ENCODE results near the gene GSS. TPM values are rescaled to one million over a fixed set of nuclear protein-coding genes. Genes with fewer than 3 reads are reported as not detected.

Gene GSS
- total and polyA plus RNA-seq, 2 donors (not counting 3 experiments of a cell fraction or from before 2014, with no cell fraction given), result 47.9 to 65.1 TPM

DNA sequence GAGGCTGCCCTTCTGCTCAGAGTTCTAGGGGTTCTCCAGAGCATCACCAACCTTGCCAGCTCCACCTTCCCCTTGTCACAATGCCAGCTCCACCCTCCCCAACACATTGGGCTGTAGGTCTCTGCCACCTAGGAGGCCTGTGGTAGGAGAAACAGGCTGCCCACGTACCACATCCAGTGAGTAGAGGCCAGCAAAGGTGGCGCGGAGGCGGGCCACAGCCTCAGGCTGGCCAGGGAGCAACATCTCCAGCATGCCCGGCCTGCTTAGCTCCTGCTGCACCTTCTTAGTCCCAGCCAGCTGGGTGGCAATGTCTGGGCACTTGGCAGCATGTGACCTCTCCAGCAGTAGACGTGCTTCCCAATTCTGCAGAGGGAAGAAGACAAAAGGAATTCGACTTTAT lies 23.8 kb downstream of the GSS start:
- H3K9me1 ChIP-seq (replicated peaks; ENCODE audit: control insufficient read depth, extremely low read depth, insufficient read depth, low read length), result no peaks in the 10 kb centered on the region
- peaks cover 5 to 15% of the 10 kb centered on the region in 2 experiments for H3K36me3 ChIP-seq (ENCODE audit: control insufficient read depth in 2 of 2, extremely low read depth in 1 of 2, insufficient read depth in 2 of 2, low read length in 2 of 2)
- H4K20me1 ChIP-seq (replicated peaks; ENCODE audit: control insufficient read depth, extremely low read depth, insufficient read depth, low read length), result no peaks in the 10 kb centered on the region
- POLR2A ChIA-PET, result interaction anchor here (0.6 kb wide), 1 partner anchor 20 kb away, joined by 3 read pairs; no protein-coding TSS in a partner anchor
- no peaks in the 10 kb centered on the region for H3K4me1 ChIP-seq (ENCODE audit: control insufficient read depth, extremely low read depth, insufficient read depth, low read length)
- BruUV-seq (replicated peaks), result no TSS peak
- DNase-seq (ENCODE audit: low read depth, low spot score) (no peak), FAIRE-seq (no peak)
- H3K27me3 ChIP-seq (ENCODE audit: control insufficient read depth in 2 of 2, insufficient read depth in 2 of 2, low read length in 2 of 2), result no peaks in the 10 kb centered on the region
- H2AFZ ChIP-seq (ENCODE audit: low read depth, low read length), result no peak overlapping the region
- H3K79me2 ChIP-seq (ENCODE audit: control insufficient read depth, insufficient read depth, low read length), result no peaks in the 10 kb centered on the region
- TF ChIP-seq EZH2 (IDR thresholded peaks at IDR 0.05; ENCODE audit: borderline replicate concordance, low read depth, low read length, severe bottlenecking), result no peak
- TF ChIP-seq, protein P1, sequence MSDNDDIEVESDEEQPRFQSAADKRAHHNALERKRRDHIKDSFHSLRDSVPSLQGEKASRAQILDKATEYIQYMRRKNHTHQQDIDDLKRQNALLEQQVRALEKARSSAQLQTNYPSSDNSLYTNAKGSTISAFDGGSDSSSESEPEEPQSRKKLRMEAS (IDR thresholded peaks at IDR 0.05; ENCODE audit: insufficient read depth, insufficient read length), result no peak
- CTCF ChIA-PET, result interaction anchor here (0.9 to 1.5 kb wide), 2 partner anchors 11 to 39 kb away, joined by 3 to 4 read pairs; no protein-coding TSS in a partner anchor
- H3K27ac ChIP-seq (ENCODE audit: insufficient read depth, low read depth, low read length), result no peak overlapping the region
- no peak overlapping the region for H3K4me3 ChIP-seq (replicated peaks in 1 of 3; ENCODE audit: insufficient read depth in 1 of 3, low read depth in 1 of 3, low read length in 3 of 3)
- dilution Hi-C loops (cut with MboI; ENCODE audit: extremely low pct_ligation_motif_present, low sequenced_read_pairs), result no loop called here
- no peak overlapping the region for H3K4me2 ChIP-seq (ENCODE audit: insufficient read depth, low read length)
- intact Hi-C loops (cut with micrococcal nuclease), result no loop called here
- H3K9ac ChIP-seq (replicated peaks; ENCODE audit: extremely low read depth, insufficient read depth, low read length), result no peak overlapping the region
- H3K9me3 ChIP-seq (replicated peaks; ENCODE audit: control insufficient read depth, insufficient read depth, low read length), result no peaks in the 10 kb centered on the region

DNA sequence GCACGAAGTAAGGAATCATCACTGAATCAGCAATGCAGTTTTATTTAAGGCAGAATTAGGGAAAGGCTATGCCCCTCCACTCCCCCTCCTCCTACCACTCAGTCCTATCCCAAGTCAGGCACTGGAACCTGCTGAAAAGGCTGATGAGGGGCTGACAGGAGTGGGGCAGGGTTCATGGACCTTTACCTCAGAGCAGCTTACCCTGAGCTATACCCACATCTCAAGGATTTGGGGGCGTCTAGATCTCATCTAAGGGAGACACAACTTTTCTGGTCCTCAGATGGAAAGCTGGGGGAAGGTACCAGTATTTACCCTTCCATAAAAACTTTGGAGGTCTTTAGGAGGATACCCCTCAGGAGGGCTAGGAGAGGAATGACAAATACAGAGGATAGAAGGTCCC lies 27.2 kb downstream of the GSS start:
- CTCF ChIA-PET, result no interaction called here
- H4K20me1 ChIP-seq (replicated peaks; ENCODE audit: control insufficient read depth, extremely low read depth, insufficient read depth, low read length), result no peaks in the 10 kb centered on the region
- H2AFZ ChIP-seq (ENCODE audit: low read depth, low read length), result no peak overlapping the region

More for the DNA sequence above, 27.2 kb downstream of the GSS start:
- FAIRE-seq (no peak), DNase-seq (ENCODE audit: low read depth, low spot score) (no peak)
- Histone ChIP-seq H3K79me2 (ENCODE audit: control insufficient read depth, insufficient read depth, low read length) (no peaks in the 10 kb centered on the region), H3K9me3 (replicated peaks; ENCODE audit: control insufficient read depth, insufficient read depth, low read length) (no peaks in the 10 kb centered on the region), H3K27ac (ENCODE audit: insufficient read depth, low read depth, low read length) (no peak overlapping the region), H3K27me3 (ENCODE audit: control insufficient read depth in 2 of 2, insufficient read depth in 2 of 2, low read length in 2 of 2) (no peaks in the 10 kb centered on the region), H3K4me2 (ENCODE audit: insufficient read depth, low read length) (no peak overlapping the region), H3K9ac (replicated peaks; ENCODE audit: extremely low read depth, insufficient read depth, low read length) (no peak overlapping the region), H3K4me1 (ENCODE audit: control insufficient read depth, extremely low read depth, insufficient read depth, low read length) (no peaks in the 10 kb centered on the region), H3K9me1 (replicated peaks; ENCODE audit: control insufficient read depth, extremely low read depth, insufficient read depth, low read length) (no peaks in the 10 kb centered on the region), H3K4me3 (replicated peaks in 1 of 3; ENCODE audit: insufficient read depth in 1 of 3, low read depth in 1 of 3, low read length in 3 of 3) (no peak overlapping the region), H3K36me3 (ENCODE audit: control insufficient read depth in 2 of 2, extremely low read depth in 1 of 2, insufficient read depth in 2 of 2, low read length in 2 of 2) (peaks cover 17 to 20% of the 10 kb centered on the region in 2 experiments)
- dilution Hi-C loops (cut with MboI; ENCODE audit: extremely low pct_ligation_motif_present, low sequenced_read_pairs) (no loop called here), intact Hi-C loops (cut with micrococcal nuclease) (no loop called here)
- BruUV-seq (replicated peaks), result TSS peak; percentile 50
- TF ChIP-seq, protein P1 (IDR thresholded peaks at IDR 0.05; ENCODE audit: insufficient read depth, insufficient read length), result no peak
- no peak for TF ChIP-seq POLR2A (IDR thresholded peaks at IDR 0.05; ENCODE audit: low read depth, low read length)
- TF ChIP-seq GATA2 (IDR thresholded peaks at IDR 0.05; ENCODE audit: insufficient read depth, insufficient read length, low read depth, low read length), result no peak
- TF ChIP-seq, protein P2, sequence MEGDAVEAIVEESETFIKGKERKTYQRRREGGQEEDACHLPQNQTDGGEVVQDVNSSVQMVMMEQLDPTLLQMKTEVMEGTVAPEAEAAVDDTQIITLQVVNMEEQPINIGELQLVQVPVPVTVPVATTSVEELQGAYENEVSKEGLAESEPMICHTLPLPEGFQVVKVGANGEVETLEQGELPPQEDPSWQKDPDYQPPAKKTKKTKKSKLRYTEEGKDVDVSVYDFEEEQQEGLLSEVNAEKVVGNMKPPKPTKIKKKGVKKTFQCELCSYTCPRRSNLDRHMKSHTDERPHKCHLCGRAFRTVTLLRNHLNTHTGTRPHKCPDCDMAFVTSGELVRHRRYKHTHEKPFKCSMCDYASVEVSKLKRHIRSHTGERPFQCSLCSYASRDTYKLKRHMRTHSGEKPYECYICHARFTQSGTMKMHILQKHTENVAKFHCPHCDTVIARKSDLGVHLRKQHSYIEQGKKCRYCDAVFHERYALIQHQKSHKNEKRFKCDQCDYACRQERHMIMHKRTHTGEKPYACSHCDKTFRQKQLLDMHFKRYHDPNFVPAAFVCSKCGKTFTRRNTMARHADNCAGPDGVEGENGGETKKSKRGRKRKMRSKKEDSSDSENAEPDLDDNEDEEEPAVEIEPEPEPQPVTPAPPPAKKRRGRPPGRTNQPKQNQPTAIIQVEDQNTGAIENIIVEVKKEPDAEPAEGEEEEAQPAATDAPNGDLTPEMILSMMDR (IDR thresholded peaks at IDR 0.05; ENCODE audit: extremely low read depth in 1 of 2, insufficient read depth in 1 of 2, low read depth in 1 of 2, low read length in 2 of 2), result no peak
- no peak for TF ChIP-seq JUN (IDR thresholded peaks at IDR 0.05; ENCODE audit: borderline replicate concordance, insufficient read depth, insufficient read length, low read depth)
- no peak for TF ChIP-seq MYC (IDR thresholded peaks at IDR 0.05; ENCODE audit: low read depth, low read length)
- TF ChIP-seq POLR2AphosphoS5 (IDR thresholded peaks at IDR 0.05; ENCODE audit: insufficient read depth, low read depth, low read length), result no peak
- no peak for TF ChIP-seq EZH2 (IDR thresholded peaks at IDR 0.05; ENCODE audit: borderline replicate concordance, low read depth, low read length, severe bottlenecking)
- no peak for TF ChIP-seq FOS (IDR thresholded peaks at IDR 0.05; ENCODE audit: borderline replicate concordance, insufficient read depth, low read length)
- POLR2A ChIA-PET, result no interaction called here

Data from endothelial cell of umbilical vein (primary cell).